Kidney (tissue), 14 donors: ENCODE results near the gene PTPRM. TPM values are rescaled to one million over a fixed set of nuclear protein-coding genes. Genes with fewer than 3 reads are reported as not detected.

ENCODE experiments used
- DNase-seq, 5 donors: peaks; one replicate each; pipeline ENCODE4 v3.0.0-alpha.2; 2013 to 2020
- FAIRE-seq: peaks from 2 replicates; lab custom pipeline; 2012; peaks lifted over from hg19 to GRCh38; lab: Jason Lieb, UNC
- H3K27ac ChIP-seq, 2 donors: one replicate each; pipeline ENCODE4 v1.7.0; 2013; ENCODE audit warnings: low read depth in 2 of 2, low read length in 2 of 2, inconsistent platforms in 1 of 2
- H3K27me3 ChIP-seq: one replicate; pipeline ENCODE4 v1.7.1; 2013; ENCODE audit warnings: low read length, inconsistent platforms; ENCODE audit not compliant: control insufficient read depth, insufficient read depth
- H3K36me3 ChIP-seq, 3 donors: one replicate each; pipeline versions ENCODE4 v1.7.0 to v1.7.1; 2013; ENCODE audit warnings: low read length in 3 of 3, control low read depth in 1 of 3, inconsistent platforms in 1 of 3; ENCODE audit not compliant: insufficient read depth in 3 of 3, control insufficient read depth in 2 of 3
- H3K4me1 ChIP-seq, 3 donors: one replicate each; pipeline versions ENCODE4 v1.7.0 to v1.7.1; 2013; ENCODE audit warnings: low read length in 3 of 3, inconsistent platforms in 1 of 3, low read depth in 1 of 3; ENCODE audit not compliant: control insufficient read depth in 2 of 3, insufficient read depth in 2 of 3
- H3K4me3 ChIP-seq, 3 donors: one replicate each; pipeline versions ENCODE4 v1.7.0 to v1.8.1; 2013; ENCODE audit warnings: low read length in 3 of 3, control low read depth in 1 of 3, inconsistent platforms in 1 of 3
- H3K9ac ChIP-seq, 3 donors: one replicate each; pipeline versions ENCODE4 v1.7.0 to v1.7.1; 2013; ENCODE audit warnings: low read length in 3 of 3, control low read depth in 1 of 3, inconsistent platforms in 1 of 3
- H3K9me3 ChIP-seq, 3 donors: one replicate each; pipeline versions ENCODE4 v1.7.0 to v1.7.1; 2013; ENCODE audit warnings: low read length in 3 of 3, control low read depth in 1 of 3, inconsistent platforms in 1 of 3; ENCODE audit not compliant: control insufficient read depth in 2 of 3, insufficient read depth in 1 of 3
- intact Hi-C: fragments of 100-400 bp; cut with DNase I; formaldehyde crosslinking; loops from one replicate; pipeline ENCODE4 v1.11.1; 2022
- polyA plus RNA-seq: library from polyadenylated mRNA; stranded (reverse); fragments of 350-450 nt; fragmentation: Illumina TruSeq; extraction: RNeasy Lipid Tissue Mini Kit (QIAGEN cat#74804); gene quantifications from one replicate; pipeline ENCODE4 v1.2.3, GENCODE V29; 2014; ENCODE audit warnings: low read depth, low replicate concordance; ENCODE audit not compliant: insufficient read depth
- total RNA-seq: library from RNA; stranded (reverse); fragmentation: NEBNext Ultra II Directional; extraction: Animal tissue kit (Norgen Biotek cat#: 25700); gene quantifications from one replicate; pipeline ENCODE4 v1.2.1, GENCODE V29; 2021
- TF ChIP-seq, protein P1 (sequence below): IDR thresholded peaks from 3 replicates; pipeline ENCODE4 v1.5.1; 2012; ENCODE audit warnings: mild to moderate bottlenecking, moderate library complexity, borderline replicate concordance; ENCODE audit not compliant: insufficient read depth; ENCODE audit errors: extremely low read depth
- donor health status: control.
- donor health status: control.
- donor health status: control.
- donor health status: control.
- donor health status: control.
- donor health status: DM: yes; HTN: yes; CAD: no.
- donor health status: Normal renal cell carcinoma (clear cell type).

Gene PTPRM
- total and polyA plus RNA-seq, 2 donors from 2014 or later = 52.4 to 98.9 TPM

DNA sequence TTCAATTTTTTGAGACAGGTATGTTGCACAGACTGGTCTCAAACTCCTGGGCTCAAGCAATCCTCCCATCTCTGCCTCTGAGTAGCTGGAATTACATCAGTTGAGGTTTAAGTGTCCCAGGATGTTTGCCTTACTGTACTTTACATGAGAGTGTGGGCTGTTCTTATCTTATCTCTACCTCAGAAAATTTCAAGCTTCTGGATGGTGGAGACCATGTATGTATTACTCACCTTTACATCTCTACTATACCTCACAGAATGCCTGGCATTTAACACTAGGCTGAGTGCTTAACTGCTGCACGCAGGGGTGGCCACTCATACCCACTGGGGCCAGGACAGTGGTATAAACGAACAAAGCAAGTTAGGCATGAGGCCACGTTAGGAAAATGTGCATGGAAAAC lies 770.1 kb downstream of the PTPRM start:
- H3K9me3 ChIP-seq = no peaks in the 10 kb centered on the region
- H3K4me3 ChIP-seq = no peak overlapping the region
- H3K36me3 ChIP-seq = no peaks in the 10 kb centered on the region
- DNase-seq = no peak
- H3K4me1 ChIP-seq = peaks cover 0 to 3% (median 0%) of the 10 kb centered on the region in 3 donors
- no peak overlapping the region for H3K27ac ChIP-seq
- TF ChIP-seq, protein P1, sequence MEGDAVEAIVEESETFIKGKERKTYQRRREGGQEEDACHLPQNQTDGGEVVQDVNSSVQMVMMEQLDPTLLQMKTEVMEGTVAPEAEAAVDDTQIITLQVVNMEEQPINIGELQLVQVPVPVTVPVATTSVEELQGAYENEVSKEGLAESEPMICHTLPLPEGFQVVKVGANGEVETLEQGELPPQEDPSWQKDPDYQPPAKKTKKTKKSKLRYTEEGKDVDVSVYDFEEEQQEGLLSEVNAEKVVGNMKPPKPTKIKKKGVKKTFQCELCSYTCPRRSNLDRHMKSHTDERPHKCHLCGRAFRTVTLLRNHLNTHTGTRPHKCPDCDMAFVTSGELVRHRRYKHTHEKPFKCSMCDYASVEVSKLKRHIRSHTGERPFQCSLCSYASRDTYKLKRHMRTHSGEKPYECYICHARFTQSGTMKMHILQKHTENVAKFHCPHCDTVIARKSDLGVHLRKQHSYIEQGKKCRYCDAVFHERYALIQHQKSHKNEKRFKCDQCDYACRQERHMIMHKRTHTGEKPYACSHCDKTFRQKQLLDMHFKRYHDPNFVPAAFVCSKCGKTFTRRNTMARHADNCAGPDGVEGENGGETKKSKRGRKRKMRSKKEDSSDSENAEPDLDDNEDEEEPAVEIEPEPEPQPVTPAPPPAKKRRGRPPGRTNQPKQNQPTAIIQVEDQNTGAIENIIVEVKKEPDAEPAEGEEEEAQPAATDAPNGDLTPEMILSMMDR = no peak
- intact Hi-C loops = no loop called here
- no peak for FAIRE-seq
- no peak overlapping the region for H3K9ac ChIP-seq
- H3K27me3 ChIP-seq = no peaks in the 10 kb centered on the region

DNA sequence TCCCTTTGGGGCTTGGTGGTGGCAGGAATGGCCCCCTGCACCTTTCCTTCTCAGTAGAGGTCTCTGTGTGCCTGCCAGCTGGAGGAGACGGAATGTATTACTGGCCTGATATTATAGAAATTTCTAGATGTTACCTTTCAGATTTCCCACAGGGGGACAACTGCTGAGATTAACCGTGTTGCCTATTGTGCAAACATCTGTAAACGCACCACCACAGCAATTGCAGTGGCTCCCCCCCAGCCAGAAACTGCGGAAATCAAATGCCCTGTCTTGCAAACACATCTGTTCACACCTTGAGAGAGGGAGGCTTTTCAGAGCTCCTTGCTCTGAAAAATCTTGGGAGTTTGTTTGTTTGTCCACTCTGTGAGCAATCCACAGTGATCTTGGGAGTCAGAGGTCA lies 772.1 kb downstream of the PTPRM start:
- TF ChIP-seq, protein P1 = no peak

DNA sequence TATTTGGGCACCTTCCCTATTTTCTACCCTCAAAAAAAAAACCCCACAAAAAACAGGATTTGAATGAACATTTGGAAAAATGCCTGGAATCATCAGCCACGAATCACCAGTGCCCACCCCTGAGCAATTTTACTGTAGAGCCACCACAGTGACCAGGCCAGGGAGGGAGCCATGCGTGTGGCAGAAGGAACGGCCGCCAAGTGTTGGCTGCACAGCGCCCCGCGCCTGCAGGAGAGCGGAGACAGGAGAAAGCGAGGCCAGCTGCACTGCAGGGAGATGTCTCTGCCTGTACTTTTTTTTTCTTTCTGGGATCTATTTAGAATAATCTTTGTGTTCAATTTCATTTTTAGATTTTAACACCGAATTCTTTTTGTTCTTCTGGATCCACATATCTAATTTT lies 772.8 kb downstream of the PTPRM start:
- Histone ChIP-seq H3K36me3 (no peaks in the 10 kb centered on the region), H3K9me3 (no peaks in the 10 kb centered on the region), H3K9ac (no peak overlapping the region), H3K4me1 (peaks cover 0 to 3% (median 0%) of the 10 kb centered on the region in 3 donors), H3K27ac (no peak overlapping the region), H3K27me3 (no peaks in the 10 kb centered on the region), H3K4me3 (no peak overlapping the region)
- intact Hi-C loops = no loop called here
- TF ChIP-seq, protein P1 = no peak
- DNase-seq = no peak
- no peak for FAIRE-seq

More for the DNA sequence above, 772.1 kb downstream of the PTPRM start:
- intact Hi-C loops = no loop called here
- DNase-seq (no peak), FAIRE-seq (no peak)
- Histone ChIP-seq H3K27me3 (no peaks in the 10 kb centered on the region), H3K9ac (no peak overlapping the region), H3K4me3 (no peak overlapping the region), H3K4me1 (peaks cover 0 to 3% (median 0%) of the 10 kb centered on the region in 3 donors), H3K36me3 (no peaks in the 10 kb centered on the region), H3K27ac (no peak overlapping the region), H3K9me3 (no peaks in the 10 kb centered on the region)
